IPS-18a (cell line): Measurements from ENCODE around the gene APBA3.
"Not testable (repeated sequence)": the region's sequence is repeated elsewhere in the genome, so short reads cannot be mapped to it uniquely, and the experiment has no call there.

Source experiments
- H3K27ac ChIP-seq: one replicate; pipeline ENCODE4 v1.5.1; 2013; ENCODE audit warnings: low read length
- H3K27me3 ChIP-seq: one replicate; pipeline ENCODE4 v1.6.1; 2013; ENCODE audit warnings: mild to moderate bottlenecking, low read length; ENCODE audit not compliant: control insufficient read depth, insufficient read depth
- H3K36me3 ChIP-seq: one replicate; pipeline ENCODE4 v1.6.1; 2013; ENCODE audit warnings: low read depth, low read length; ENCODE audit not compliant: control insufficient read depth
- H3K4me1 ChIP-seq: one replicate; pipeline ENCODE4 v1.6.1; 2013; ENCODE audit warnings: low read depth, low read length; ENCODE audit not compliant: control insufficient read depth
- H3K4me3 ChIP-seq: one replicate; pipeline ENCODE4 v1.5.1; 2013; ENCODE audit warnings: low read length
- H3K9ac ChIP-seq: one replicate; pipeline ENCODE4 v1.6.1; 2013; ENCODE audit warnings: mild to moderate bottlenecking, low read length, moderate library complexity
- H3K9me3 ChIP-seq: one replicate; pipeline ENCODE4 v1.6.1; 2013; ENCODE audit warnings: low read depth, low read length; ENCODE audit not compliant: control insufficient read depth

APBA3 gene

GRCh38 chr19:3766520-3766919 is 5.0 kb upstream of the APBA3 start:
- H3K36me3 ChIP-seq, result peaks cover 6% of the 10 kb centered on the region
- H3K9ac ChIP-seq, result no peak overlapping the region
- no peak overlapping the region for H3K27ac ChIP-seq
- H3K4me1 ChIP-seq, result no peaks in the 10 kb centered on the region
- no peak overlapping the region for H3K4me3 ChIP-seq
- no peaks in the 10 kb centered on the region for H3K27me3 ChIP-seq
- no peaks in the 10 kb centered on the region for H3K9me3 ChIP-seq

GRCh38 chr19:3765757-3766156 is 4.3 kb upstream of the APBA3 start:
- H3K4me1 ChIP-seq, H3K9me3 ChIP-seq, H3K9ac ChIP-seq, H3K27me3 ChIP-seq, H3K4me3 ChIP-seq, H3K27ac ChIP-seq, H3K36me3 ChIP-seq: not testable (repeated sequence)

GRCh38 chr19:3765121-3765520 is 3.6 kb upstream of the APBA3 start:
- no peak overlapping the region for H3K27ac ChIP-seq
- H3K4me3 ChIP-seq, result no peak overlapping the region
- peaks cover 6% of the 10 kb centered on the region for H3K36me3 ChIP-seq
- H3K9me3 ChIP-seq, result no peaks in the 10 kb centered on the region
- H3K27me3 ChIP-seq, result no peaks in the 10 kb centered on the region
- no peaks in the 10 kb centered on the region for H3K4me1 ChIP-seq
- H3K9ac ChIP-seq, result no peak overlapping the region

GRCh38 chr19:3762501-3763459 is 1.3 kb upstream of the APBA3 start, which contains the start of gene MRPL54:
TSS of gene MRPL54 (plus strand) at chr19:3762682. CDS start at chr19:3762701, 19 bp downstream.
- Histone ChIP-seq H3K27ac (peak within 1 kb of the TSS; percentile 68), H3K4me1 (no peaks in the 10 kb centered on the region), H3K27me3 (no peaks in the 10 kb centered on the region), H3K9ac (peak within 1 kb of the TSS; percentile 90), H3K9me3 (no peaks in the 10 kb centered on the region), H3K36me3 (peaks cover 11% of the 10 kb centered on the region), H3K4me3 (peak within 1 kb of the TSS; percentile 99)

- Histone ChIP-seq H3K36me3 (peaks cover 11% of the 10 kb centered on the region), H3K27ac (no peak overlapping the region), H3K4me3 (peak overlapping the region; percentile 74), H3K27me3 (no peaks in the 10 kb centered on the region), H3K9me3 (no peaks in the 10 kb centered on the region), H3K9ac (peak overlapping the region; percentile 90), H3K4me1 (no peaks in the 10 kb centered on the region)
These were observed 610 bp upstream of the APBA3 start for GRCh38 chr19:3762130-3762473.

GRCh38 chr19:3760871-3761361 is 576 bp downstream of the APBA3 start:
- no peaks in the 10 kb centered on the region for H3K4me1 ChIP-seq
- H3K9ac ChIP-seq, result peak overlapping the region; percentile 90
- H3K27ac ChIP-seq, result peak overlapping the region; percentile 59
- no peaks in the 10 kb centered on the region for H3K27me3 ChIP-seq
- peaks cover 8% of the 10 kb centered on the region for H3K36me3 ChIP-seq
- H3K4me3 ChIP-seq, result peak overlapping the region; percentile 99
- H3K9me3 ChIP-seq, result no peaks in the 10 kb centered on the region

- H3K36me3 ChIP-seq, result peaks cover 5% of the 10 kb centered on the region
- no peak overlapping the region for H3K9ac ChIP-seq
- no peak overlapping the region for H3K4me3 ChIP-seq
- H3K27ac ChIP-seq, result no peak overlapping the region
- H3K4me1 ChIP-seq, result no peaks in the 10 kb centered on the region
- no peaks in the 10 kb centered on the region for H3K27me3 ChIP-seq
- no peaks in the 10 kb centered on the region for H3K9me3 ChIP-seq
These were observed 1.8 kb downstream of the APBA3 start for GRCh38 chr19:3759482-3760254.

GRCh38 chr19:3758297-3758696 is 3.2 kb downstream of the APBA3 start:
- not testable (repeated sequence) for H3K36me3 ChIP-seq, H3K27ac ChIP-seq, H3K9ac ChIP-seq, H3K4me3 ChIP-seq, H3K9me3 ChIP-seq, H3K27me3 ChIP-seq, H3K4me1 ChIP-seq

- not testable (repeated sequence) for H3K4me3 ChIP-seq, H3K9me3 ChIP-seq, H3K4me1 ChIP-seq, H3K27ac ChIP-seq, H3K27me3 ChIP-seq, H3K9ac ChIP-seq, H3K36me3 ChIP-seq
These were observed 3.8 kb downstream of the APBA3 start for GRCh38 chr19:3757705-3758104.

- Histone ChIP-seq H3K4me3 (no peak overlapping the region), H3K27me3 (no peaks in the 10 kb centered on the region), H3K27ac (no peak overlapping the region), H3K4me1 (no peaks in the 10 kb centered on the region), H3K9me3 (no peaks in the 10 kb centered on the region), H3K9ac (no peak overlapping the region), H3K36me3 (no peaks in the 10 kb centered on the region)
These were observed 7.7 kb downstream of the APBA3 start for GRCh38 chr19:3753631-3754410.

GRCh38 chr19:3752492-3752891 is 9.0 kb downstream of the APBA3 start:
- Histone ChIP-seq H3K9ac (no peak overlapping the region), H3K4me1 (no peaks in the 10 kb centered on the region), H3K9me3 (no peaks in the 10 kb centered on the region), H3K27me3 (no peaks in the 10 kb centered on the region), H3K27ac (no peak overlapping the region), H3K4me3 (no peak overlapping the region), H3K36me3 (no peaks in the 10 kb centered on the region)
